Embryonic facial prominence (tissue), 1 donor: Measurements from ENCODE around the gene OR2T11.
"Not testable (repeated sequence)": the region's sequence is repeated elsewhere in the genome, so short reads cannot be mapped to it uniquely, and the experiment has no call there.

ENCODE experiments used
- DNase-seq: peaks from one replicate; pipeline ENCODE4 v3.0.0-alpha.2; 2016; ENCODE audit errors: extremely low spot score

The OR2T11 gene, protein sequence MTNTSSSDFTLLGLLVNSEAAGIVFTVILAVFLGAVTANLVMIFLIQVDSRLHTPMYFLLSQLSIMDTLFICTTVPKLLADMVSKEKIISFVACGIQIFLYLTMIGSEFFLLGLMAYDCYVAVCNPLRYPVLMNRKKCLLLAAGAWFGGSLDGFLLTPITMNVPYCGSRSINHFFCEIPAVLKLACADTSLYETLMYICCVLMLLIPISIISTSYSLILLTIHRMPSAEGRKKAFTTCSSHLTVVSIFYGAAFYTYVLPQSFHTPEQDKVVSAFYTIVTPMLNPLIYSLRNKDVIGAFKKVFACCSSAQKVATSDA

DNA sequence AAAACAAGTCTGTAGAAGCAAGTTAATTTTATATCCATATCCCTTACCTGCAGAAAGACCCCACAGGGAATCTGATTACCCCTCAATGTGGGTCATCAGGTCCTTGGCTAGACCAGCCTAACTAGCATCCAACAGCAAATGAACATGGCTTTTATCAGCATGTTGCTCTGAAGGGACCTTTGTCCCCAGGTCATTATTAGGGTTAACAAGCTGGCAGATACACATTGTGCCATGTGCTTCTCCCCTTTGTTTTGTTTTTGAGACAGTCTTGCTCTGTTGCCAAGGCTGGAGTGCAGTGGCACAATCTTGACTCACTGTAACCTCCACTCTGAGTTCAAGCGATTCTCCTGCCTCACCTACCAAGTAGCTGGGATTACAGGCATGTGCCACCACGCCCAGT lies at the start of gene OR2T11:
OR2T11 (minus strand) TSS at position 101 of the 400 bp plus-strand sequence. CDS start 7,963 bp downstream, outside the sequence.
- not testable (repeated sequence) for DNase-seq

- no peak for DNase-seq
These were observed 46.8 kb upstream of the OR2T11 start for GRCh38 chr1:248681651-248682050.

- no peak for DNase-seq
These were observed 35.1 kb upstream of the OR2T11 start for GRCh38 chr1:248670003-248670402.

- not testable (repeated sequence) for DNase-seq
These were observed 28.8 kb upstream of the OR2T11 start for GRCh38 chr1:248663453-248664328.

GRCh38 chr1:248656797-248657196 lies 21.9 kb upstream of the OR2T11 start:
- DNase-seq: not testable (repeated sequence)

DNA sequence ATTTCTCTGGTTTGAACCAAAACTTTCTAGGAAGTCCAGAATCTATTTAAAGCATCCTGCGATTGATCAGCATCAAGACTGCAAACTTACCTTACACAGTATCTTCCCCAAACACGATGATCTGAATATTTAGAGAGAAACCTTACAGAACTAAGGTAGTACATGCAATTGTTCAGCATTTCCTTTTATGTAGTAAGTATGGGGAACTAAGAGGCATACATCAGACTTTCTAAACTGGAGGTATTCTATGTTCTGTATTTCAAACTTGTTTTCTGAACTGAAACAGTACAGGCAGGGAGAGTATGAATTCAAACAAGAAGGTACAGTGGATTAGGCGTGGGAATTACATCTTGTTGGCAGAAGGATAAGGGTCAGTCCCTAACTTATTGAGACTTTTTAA lies 20.5 kb upstream of the OR2T11 start, which contains the start of gene OR2T27:
OR2T27 (minus strand) TSS at position 175 of the 400 bp plus-strand sequence. CDS start 4,644 bp downstream, outside the sequence.
- not testable (repeated sequence) for DNase-seq

DNA sequence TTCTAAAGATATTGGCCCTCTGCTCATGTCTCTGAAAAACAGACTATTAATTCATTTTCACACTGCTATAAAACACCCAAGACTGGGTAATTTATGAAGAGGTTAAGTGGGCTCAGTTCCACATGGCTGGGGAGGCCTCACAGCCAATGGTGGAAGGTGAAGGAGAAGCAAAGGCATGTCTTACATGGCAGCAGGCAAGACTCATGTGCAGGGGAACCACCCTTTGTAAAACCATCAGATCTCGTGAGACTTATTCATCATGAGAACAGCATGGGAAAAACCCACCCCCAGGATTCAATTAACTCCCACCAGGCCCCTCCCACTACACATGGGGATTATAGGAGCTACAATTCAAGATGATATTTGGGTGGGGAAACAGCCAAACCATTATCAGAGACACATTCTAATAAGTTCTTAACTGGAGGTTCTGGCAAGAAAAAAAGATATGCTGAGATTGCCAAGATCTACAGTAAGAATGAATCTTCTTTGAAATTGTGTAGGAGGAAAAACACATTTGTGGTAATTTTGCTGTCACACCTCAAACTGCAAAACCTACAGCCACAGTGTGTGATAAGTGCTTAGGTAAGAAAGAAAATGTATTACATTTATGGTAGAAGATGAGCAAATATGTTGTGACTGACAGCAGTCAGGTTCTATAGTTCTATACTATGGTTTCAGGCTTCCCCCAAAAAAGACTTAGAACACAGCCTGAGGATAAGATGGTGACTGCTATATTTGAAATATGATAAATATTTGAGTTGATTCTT lies 14.1 kb upstream of the OR2T11 start:
- not testable (repeated sequence) for DNase-seq

DNA sequence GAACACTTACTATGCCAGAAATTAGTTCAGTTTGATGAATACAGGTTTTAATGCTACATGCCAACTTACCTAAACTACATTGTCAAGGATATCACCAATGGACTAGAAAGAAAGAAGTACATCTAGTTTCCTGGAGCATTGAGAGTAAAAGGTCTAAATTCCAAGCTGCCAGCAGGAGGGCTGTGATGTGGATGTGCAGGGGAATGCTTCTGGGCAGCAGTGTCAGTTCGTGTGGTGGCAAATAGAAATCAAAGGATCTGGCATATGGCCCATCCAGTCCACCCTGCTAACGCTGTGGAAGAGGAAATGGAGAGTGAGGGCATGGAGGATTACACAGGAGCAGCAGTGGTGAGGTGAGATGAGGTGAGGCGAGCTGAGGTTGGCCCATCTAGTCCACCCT lies 10.3 kb upstream of the OR2T11 start, which contains the start of gene OR2T35:
OR2T35 (minus strand) TSS at position 101 of the 400 bp plus-strand sequence. CDS start 6,020 bp downstream, outside the sequence.
- not testable (repeated sequence) for DNase-seq

DNA sequence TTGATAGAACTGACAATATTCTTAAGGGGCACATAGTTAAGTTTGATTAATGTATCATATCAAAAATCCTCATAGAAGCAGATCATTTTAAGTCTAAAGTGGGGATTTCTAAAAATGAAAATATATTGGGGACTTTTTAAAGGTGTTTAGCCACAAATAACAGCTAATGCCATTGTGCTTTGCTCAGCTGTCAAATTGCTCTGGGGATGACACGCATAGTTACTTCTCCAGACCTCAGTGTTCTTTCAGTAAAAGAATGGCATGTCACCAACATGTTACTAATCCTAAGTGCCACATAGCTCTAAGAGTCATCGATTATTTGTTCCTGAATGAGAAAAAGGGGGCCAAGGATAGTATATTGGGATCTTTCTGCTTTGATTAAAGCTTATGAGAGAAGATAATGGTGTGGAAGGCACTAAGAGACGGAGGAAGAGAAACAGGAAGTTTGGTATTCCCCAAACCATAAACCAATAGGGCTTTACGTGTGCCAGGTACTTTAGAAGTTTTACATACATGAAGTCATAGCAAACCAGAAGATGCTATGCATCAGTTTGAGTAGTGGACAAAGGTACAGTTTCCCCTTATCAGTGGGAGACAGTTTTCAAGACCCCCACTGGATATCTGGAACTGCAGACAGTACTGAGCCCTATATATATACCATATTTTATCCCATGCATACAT lies 8.2 kb upstream of the OR2T11 start:
- not testable (repeated sequence) for DNase-seq

- not testable (repeated sequence) for DNase-seq
These were observed 6.7 kb upstream of the OR2T11 start for GRCh38 chr1:248641583-248641982.

DNA sequence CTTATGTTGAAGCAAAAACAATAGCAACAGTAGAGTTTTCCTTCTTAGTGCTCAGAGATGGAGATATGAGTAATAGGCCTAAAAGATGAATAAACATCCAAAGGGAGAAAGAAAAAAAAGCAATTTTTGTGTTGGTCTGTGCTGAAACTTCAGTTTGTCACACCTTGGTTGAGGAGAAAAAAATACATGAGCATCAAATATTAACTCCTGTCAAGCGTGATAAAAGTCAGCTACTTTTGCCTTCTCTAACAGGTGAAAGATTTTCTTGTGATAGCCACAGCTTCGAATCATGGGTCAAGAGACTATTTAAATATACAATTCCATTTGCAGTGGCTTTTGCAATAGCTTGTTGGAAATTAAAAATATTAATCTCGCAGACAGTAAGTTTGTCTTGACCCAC lies 6.0 kb upstream of the OR2T11 start:
- DNase-seq: not testable (repeated sequence)

DNA sequence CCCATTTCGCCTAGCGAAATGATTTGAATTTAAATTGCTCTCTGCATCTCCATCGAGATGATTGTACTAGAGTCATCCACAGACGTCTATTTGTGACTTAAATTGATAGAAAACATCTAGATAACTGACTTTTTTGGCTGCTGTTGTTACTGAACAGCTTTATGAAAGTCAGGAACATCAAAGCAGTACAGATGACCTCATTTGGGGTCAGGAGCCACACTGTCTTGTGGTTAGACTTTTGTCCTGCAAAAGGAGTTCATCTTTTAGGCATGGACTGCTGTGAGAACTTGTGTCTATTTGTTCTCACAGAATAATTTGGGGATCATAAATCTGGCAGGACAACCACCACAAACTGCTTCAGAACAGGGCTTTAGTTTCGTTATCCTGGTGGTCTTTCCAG lies 4.8 kb upstream of the OR2T11 start:
- not testable (repeated sequence) for DNase-seq

- not testable (repeated sequence) for DNase-seq
These were observed 1.7 kb upstream of the OR2T11 start for GRCh38 chr1:248636612-248637011.

DNA sequence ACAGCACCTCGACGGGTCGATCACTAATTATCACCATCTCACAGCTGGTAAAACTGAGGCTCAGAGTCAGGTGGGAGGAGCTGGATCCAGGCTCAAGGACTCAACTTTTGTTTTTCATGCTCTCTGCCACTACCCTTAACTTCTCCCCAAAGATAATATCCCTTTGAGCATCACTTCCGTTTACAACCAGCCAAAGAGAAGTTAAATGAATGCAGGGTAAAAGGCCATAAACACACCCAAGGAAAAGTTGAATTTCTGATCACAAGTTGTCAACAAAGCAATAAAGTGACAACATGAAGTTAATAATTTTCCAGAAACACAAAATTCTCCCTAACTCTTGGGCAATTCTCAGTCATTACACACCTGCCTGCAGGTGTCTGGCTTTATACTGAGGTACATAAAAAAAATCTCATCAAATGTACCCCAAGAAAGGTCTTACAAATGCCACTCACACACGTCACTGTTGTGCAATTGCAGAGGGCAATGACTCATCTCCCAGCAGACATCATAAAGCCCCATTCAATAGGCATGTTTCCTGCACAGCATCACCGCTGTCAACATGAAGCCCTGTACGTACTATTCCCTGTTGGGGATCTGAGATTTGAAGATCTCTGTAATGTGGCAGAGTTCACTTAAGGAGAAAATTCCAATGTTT lies 3.4 kb downstream of the OR2T11 start:
- DNase-seq: no peak

DNA sequence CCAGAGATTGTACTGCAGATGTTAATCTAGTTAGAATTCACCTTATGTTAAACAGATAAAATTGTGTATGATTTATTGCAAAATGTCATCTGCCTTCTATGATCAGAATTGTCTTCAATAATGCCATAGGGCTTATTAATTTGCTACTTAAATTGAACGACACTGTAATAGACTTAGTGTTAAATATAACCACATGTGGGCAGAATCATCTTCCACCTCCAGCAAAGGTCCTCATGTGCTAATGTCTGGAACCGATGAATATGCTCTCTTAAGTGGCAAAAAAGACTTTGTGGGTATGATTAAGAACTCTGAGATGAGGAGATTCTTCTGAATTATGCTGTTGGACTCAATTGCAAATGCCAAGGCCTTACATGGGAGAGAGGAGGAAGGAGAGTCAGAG lies 4.3 kb downstream of the OR2T11 start:
- no peak for DNase-seq

GRCh38 chr1:248627971-248628844 lies 6.7 kb downstream of the OR2T11 start:
- no peak for DNase-seq

GRCh38 chr1:248625971-248626370 lies 8.9 kb downstream of the OR2T11 start:
- DNase-seq: no peak

DNA sequence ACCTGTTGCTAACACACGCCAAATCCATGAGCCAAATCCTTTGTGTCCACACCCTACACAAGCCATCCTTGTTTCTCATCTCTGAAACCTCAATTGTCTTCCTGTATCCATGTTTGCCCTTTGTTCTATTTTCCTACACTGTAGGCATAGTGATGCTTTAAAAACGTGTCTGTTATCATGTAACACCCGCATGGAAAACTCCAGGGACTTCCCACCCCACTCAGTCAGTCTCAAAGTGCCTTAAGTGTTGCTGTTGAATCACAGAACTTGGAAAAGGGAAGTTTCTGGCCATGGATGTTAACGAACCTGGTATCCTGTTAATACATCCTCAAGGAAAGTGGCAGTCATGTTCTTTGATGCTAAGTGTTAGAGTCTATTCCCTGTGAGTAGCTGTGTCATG lies 9.7 kb downstream of the OR2T11 start:
- no peak for DNase-seq

DNA sequence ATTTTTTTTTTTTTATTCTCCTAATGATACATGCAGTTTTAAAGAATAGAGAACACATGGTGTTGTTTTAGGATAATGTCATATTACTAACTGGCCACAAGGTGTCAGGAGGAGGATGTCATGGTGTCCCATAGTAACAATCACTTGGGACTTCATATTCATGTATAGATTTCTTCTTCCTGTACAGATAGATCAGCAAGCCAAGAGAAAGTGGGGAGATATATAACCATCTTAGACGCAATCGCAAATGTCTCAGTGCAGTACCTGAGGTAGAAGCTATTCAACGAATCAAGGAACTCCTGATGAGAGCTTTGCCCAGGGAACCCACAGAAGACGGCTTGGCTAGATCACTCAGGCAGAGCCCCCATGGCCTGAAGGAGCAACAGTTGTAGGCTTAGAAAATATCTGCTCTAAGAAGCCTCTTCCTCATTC lies 12.3 kb downstream of the OR2T11 start:
- DNase-seq: no peak
